HepG2 (cell line): ENCODE data around the gene MAEA. TPM values are rescaled to one million over a fixed set of nuclear protein-coding genes. Genes with fewer than 3 reads are reported as not detected.

Experiments
- CENPT ChIP-seq: sonication (generic); formaldehyde crosslinking; IDR thresholded peaks from 2 replicates; pipeline ENCODE4 v1.8.0; 2022; ENCODE audit warnings: low read depth, mild to moderate bottlenecking, moderate library complexity, missing genetic modification reagents
- FOXP1 ChIP-seq, 2 experiments: fragments of 450-650 bp in 1 of 2; IDR thresholded peaks; 2 replicates each; pipeline ENCODE4 v1.6.1; 2017 to 2018; ENCODE audit warnings: antibody characterized with exemption in 1 of 2
- GATAD2A ChIP-seq: IDR thresholded peaks from 2 replicates; pipeline ENCODE4 v1.6.1; 2016
- HHEX ChIP-seq: IDR thresholded peaks from 2 replicates; pipeline ENCODE4 v1.6.1; 2016; ENCODE audit warnings: control low read depth
- MED1 ChIP-seq: sonication (generic); formaldehyde crosslinking; IDR thresholded peaks from 2 replicates; pipeline ENCODE4 v1.4.0; 2020; ENCODE audit warnings: missing genetic modification reagents
- MED8 ChIP-seq: sonication (generic); formaldehyde crosslinking; IDR thresholded peaks from 2 replicates; pipeline ENCODE4 v1.8.1; 2023; ENCODE audit warnings: mild to moderate bottlenecking, missing genetic modification reagents; ENCODE audit not compliant: insufficient replicate concordance
- RARA ChIP-seq: IDR thresholded peaks from 2 replicates; pipeline ENCODE4 v1.6.1; 2016; ENCODE audit warnings: missing genetic modification reagents, missing compliant biosample characterization
- RBM39 ChIP-seq: fragments of 200-400 bp; formaldehyde crosslinking; IDR thresholded peaks from one replicate; pipeline ENCODE4 v1.6.1; 2018; ENCODE audit warnings: antibody characterized with exemption, mild to moderate bottlenecking, low read depth, low read length; ENCODE audit not compliant: poor library complexity, severe bottlenecking
- SOX5 ChIP-seq: IDR thresholded peaks from 2 replicates; pipeline ENCODE4 v1.6.1; 2016; ENCODE audit warnings: borderline replicate concordance
- TARDBP ChIP-seq: sonication (generic); formaldehyde crosslinking; IDR thresholded peaks from 2 replicates; pipeline ENCODE4 v1.8.0; 2022; ENCODE audit warnings: mild to moderate bottlenecking, missing genetic modification reagents
- TBX2 ChIP-seq: sonication (generic); formaldehyde crosslinking; IDR thresholded peaks from 2 replicates; pipeline ENCODE4 v1.5.0; 2020; ENCODE audit warnings: missing genetic modification reagents, mild to moderate bottlenecking, borderline replicate concordance
- ZBTB33 ChIP-seq: sonication (generic); formaldehyde crosslinking; IDR thresholded peaks from 2 replicates; pipeline ENCODE4 v1.4.0; 2020; ENCODE audit warnings: missing genetic modification reagents
- ZFX ChIP-seq: sonication (generic); formaldehyde crosslinking; IDR thresholded peaks from 2 replicates; pipeline ENCODE4 v1.4.0; 2020; ENCODE audit warnings: mild to moderate bottlenecking, low read depth, missing genetic modification reagents, moderate library complexity
- ZMAT3 ChIP-seq: sonication (generic); formaldehyde crosslinking; conservative IDR thresholded peaks from 2 replicates; pipeline ENCODE4 v1.7.0; 2021; ENCODE audit warnings: missing genetic modification reagents
- ZSCAN21 ChIP-seq: sonication (generic); formaldehyde crosslinking; IDR thresholded peaks from 2 replicates; pipeline ENCODE4 v1.8.0; 2022; ENCODE audit warnings: mild to moderate bottlenecking, missing genetic modification reagents, moderate library complexity, borderline replicate concordance
- polyA plus RNA-seq, 8 experiments: library from polyadenylated mRNA; depleted of rRNA in 3 of 8; stranded (reverse) in 7 of 8; unstranded in 1 of 8; fragments of >200 nt; fragmentation: Illumina TruSeq in 4 of 8; extraction: Trizol in 4 of 8; gene quantifications; 2 replicates each; pipeline versions ENCODE4 v1.2.1 to v1.2.3, GENCODE V29; 2011 to 2016; ENCODE audit warnings: low read depth in 4 of 8, missing spikeins in 1 of 8, mixed read lengths in 1 of 8; ENCODE audit not compliant: insufficient read depth in 1 of 8
- total RNA-seq, 5 experiments: library from RNA; depleted of rRNA; stranded (reverse); fragments of >200 nt; fragmentation: Illumina TruSeq; extraction: Trizol; gene quantifications; 2 replicates each; pipeline ENCODE4 v1.2.3, GENCODE V29; 2016; ENCODE audit warnings: low read depth in 1 of 5
- TF ChIP-seq, protein P1 (sequence below): sonication (generic); formaldehyde crosslinking; IDR thresholded peaks from 2 replicates; pipeline ENCODE4 v1.8.0; 2022; ENCODE audit warnings: mild to moderate bottlenecking, missing genetic modification reagents
- TF ChIP-seq, protein P2 (sequence below): sonication (generic); formaldehyde crosslinking; IDR thresholded peaks from 2 replicates; pipeline ENCODE4; 2020; ENCODE audit warnings: missing genetic modification reagents, mild to moderate bottlenecking, borderline replicate concordance
- TF ChIP-seq, protein P3 (sequence below): sonication (generic); formaldehyde crosslinking; IDR thresholded peaks from 2 replicates; pipeline ENCODE4 v1.5.1; 2020; ENCODE audit warnings: mild to moderate bottlenecking, missing genetic modification reagents, moderate library complexity

Gene MAEA
- total and polyA plus RNA-seq, 2 of the 13 experiments (the other 11 are each of a cell fraction or from before 2014, with no cell fraction given), result 52.0 to 57.1 TPM

GRCh38 chr4:1305261-1305711 lies 15.6 kb downstream of the MAEA start (continued):
- TF ChIP-seq, protein P1, sequence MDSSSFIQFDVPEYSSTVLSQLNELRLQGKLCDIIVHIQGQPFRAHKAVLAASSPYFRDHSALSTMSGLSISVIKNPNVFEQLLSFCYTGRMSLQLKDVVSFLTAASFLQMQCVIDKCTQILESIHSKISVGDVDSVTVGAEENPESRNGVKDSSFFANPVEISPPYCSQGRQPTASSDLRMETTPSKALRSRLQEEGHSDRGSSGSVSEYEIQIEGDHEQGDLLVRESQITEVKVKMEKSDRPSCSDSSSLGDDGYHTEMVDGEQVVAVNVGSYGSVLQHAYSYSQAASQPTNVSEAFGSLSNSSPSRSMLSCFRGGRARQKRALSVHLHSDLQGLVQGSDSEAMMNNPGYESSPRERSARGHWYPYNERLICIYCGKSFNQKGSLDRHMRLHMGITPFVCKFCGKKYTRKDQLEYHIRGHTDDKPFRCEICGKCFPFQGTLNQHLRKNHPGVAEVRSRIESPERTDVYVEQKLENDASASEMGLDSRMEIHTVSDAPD, result 0 out of 2 replicates have a peak, but pooled peaks have one; percentile 42
- TF ChIP-seq RBM39, result no peak
- peak; percentile 14; the same call in 1 of the 2 replicates for TF ChIP-seq TBX2 (CRISPR knock-in tag)
- TF ChIP-seq, protein P2, sequence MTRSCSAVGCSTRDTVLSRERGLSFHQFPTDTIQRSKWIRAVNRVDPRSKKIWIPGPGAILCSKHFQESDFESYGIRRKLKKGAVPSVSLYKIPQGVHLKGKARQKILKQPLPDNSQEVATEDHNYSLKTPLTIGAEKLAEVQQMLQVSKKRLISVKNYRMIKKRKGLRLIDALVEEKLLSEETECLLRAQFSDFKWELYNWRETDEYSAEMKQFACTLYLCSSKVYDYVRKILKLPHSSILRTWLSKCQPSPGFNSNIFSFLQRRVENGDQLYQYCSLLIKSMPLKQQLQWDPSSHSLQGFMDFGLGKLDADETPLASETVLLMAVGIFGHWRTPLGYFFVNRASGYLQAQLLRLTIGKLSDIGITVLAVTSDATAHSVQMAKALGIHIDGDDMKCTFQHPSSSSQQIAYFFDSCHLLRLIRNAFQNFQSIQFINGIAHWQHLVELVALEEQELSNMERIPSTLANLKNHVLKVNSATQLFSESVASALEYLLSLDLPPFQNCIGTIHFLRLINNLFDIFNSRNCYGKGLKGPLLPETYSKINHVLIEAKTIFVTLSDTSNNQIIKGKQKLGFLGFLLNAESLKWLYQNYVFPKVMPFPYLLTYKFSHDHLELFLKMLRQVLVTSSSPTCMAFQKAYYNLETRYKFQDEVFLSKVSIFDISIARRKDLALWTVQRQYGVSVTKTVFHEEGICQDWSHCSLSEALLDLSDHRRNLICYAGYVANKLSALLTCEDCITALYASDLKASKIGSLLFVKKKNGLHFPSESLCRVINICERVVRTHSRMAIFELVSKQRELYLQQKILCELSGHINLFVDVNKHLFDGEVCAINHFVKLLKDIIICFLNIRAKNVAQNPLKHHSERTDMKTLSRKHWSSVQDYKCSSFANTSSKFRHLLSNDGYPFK (CRISPR knock-in tag), result 0 out of 2 replicates have a peak, but pooled peaks have one; percentile 16
- TF ChIP-seq CENPT (CRISPR knock-in tag), result no peak
- TF ChIP-seq, protein P3, sequence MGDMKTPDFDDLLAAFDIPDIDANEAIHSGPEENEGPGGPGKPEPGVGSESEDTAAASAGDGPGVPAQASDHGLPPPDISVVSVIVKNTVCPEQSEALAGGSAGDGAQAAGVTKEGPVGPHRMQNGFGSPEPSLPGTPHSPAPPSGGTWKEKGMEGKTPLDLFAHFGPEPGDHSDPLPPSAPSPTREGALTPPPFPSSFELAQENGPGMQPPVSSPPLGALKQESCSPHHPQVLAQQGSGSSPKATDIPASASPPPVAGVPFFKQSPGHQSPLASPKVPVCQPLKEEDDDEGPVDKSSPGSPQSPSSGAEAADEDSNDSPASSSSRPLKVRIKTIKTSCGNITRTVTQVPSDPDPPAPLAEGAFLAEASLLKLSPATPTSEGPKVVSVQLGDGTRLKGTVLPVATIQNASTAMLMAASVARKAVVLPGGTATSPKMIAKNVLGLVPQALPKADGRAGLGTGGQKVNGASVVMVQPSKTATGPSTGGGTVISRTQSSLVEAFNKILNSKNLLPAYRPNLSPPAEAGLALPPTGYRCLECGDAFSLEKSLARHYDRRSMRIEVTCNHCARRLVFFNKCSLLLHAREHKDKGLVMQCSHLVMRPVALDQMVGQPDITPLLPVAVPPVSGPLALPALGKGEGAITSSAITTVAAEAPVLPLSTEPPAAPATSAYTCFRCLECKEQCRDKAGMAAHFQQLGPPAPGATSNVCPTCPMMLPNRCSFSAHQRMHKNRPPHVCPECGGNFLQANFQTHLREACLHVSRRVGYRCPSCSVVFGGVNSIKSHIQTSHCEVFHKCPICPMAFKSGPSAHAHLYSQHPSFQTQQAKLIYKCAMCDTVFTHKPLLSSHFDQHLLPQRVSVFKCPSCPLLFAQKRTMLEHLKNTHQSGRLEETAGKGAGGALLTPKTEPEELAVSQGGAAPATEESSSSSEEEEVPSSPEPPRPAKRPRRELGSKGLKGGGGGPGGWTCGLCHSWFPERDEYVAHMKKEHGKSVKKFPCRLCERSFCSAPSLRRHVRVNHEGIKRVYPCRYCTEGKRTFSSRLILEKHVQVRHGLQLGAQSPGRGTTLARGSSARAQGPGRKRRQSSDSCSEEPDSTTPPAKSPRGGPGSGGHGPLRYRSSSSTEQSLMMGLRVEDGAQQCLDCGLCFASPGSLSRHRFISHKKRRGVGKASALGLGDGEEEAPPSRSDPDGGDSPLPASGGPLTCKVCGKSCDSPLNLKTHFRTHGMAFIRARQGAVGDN (CRISPR knock-in tag), result peak; percentile 64
- peak; percentile 38; the same call in 1 of the 2 replicates for TF ChIP-seq HHEX (CRISPR knock-in tag)
- peak; percentile 74; the same call in 1 of the 2 replicates for TF ChIP-seq ZSCAN21 (CRISPR knock-in tag)
- 0 out of 2 replicates have a peak, but pooled peaks have one; percentile 15 for TF ChIP-seq RARA
- 0 out of 2 replicates have a peak, but pooled peaks have one; percentile 26 for TF ChIP-seq MED1 (CRISPR knock-in tag)
- TF ChIP-seq ZFX (CRISPR knock-in tag), result peak; percentile 38; the same call in 1 of the 2 replicates
- TF ChIP-seq MED8 (CRISPR knock-in tag), result no peak
- peak; percentile 80; the same call in 1 of the 2 replicates for TF ChIP-seq SOX5
- peak; percentile 79 for TF ChIP-seq ZBTB33 (CRISPR knock-in tag)
- peak; percentile 33; the same call in 1 of the 2 replicates for TF ChIP-seq FOXP1 (IDR thresholded peaks at IDR 0.05)
- TF ChIP-seq FOXP1 (CRISPR knock-in tag; IDR thresholded peaks at IDR 0.05), result peak; percentile 57
- TF ChIP-seq TARDBP (CRISPR knock-in tag), result peak; percentile 44; the same call in 1 of the 2 replicates
- TF ChIP-seq ZMAT3 (CRISPR knock-in tag), result no peak
- TF ChIP-seq GATAD2A, result 0 out of 2 replicates have a peak, but pooled peaks have one; percentile 36
